H54 (cell line): ENCODE results near the gene GBP6.
"Not testable (repeated sequence)": the region's sequence is repeated elsewhere in the genome, so short reads cannot be mapped to it uniquely, and the experiment has no call there.

Experiments used
- DNase-seq: peaks from one replicate; pipeline ENCODE4 v3.0.0; 2011; ENCODE audit warnings: low spot score, mixed read lengths; ENCODE audit not compliant: insufficient read length
- FAIRE-seq: peaks from 3 replicates; lab custom pipeline; 2011; peaks lifted over from hg19 to GRCh38; lab: Jason Lieb, UNC
- POLR2A ChIP-seq: IDR thresholded peaks from 2 replicates; pipeline ENCODE4 v1.6.1; 2011; ENCODE audit warnings: low read depth, mild to moderate bottlenecking, low read length

GBP6 gene

DNA sequence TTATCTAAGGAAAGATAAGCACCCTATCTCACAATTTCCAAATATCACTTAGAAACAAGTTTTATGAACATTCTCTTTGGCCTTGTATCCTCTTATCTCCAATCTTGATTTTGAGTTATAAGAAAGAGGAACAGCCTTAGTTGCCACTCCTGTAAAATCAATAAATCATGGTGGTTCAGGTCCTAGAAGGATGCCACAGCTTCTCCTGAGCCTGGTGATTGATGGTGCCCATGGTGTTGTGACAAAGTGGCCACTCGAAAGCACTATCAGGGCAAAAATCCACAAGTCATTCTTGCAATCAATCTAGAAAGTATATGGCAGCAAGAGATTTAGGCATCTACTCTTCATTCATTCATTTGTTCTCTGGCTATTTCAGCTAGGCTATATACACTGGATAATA is 27.8 kb downstream of the GBP6 start:
- DNase-seq = no peak
- FAIRE-seq = no peak
- TF ChIP-seq POLR2A = no peak

DNA sequence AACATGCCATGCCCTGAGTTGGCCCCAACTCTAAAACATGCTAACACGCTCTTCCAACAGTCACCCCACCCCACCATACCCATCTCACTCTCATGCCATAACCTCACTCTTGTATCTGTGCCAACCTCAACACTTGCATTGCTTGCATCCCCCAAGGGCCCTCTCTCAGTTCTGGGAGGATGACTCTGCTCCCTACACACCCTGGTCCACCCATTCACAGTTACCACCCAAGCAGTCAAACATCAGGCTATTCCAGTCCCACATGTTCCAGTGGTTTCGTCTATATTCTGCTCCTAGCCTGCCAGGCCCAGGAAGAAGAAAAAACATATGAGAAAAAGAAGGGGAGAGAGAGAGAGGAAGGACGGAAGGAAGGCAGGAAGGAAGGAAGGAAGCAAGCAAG is 31.0 kb downstream of the GBP6 start:
- no peak for FAIRE-seq
- DNase-seq = no peak
- no peak for TF ChIP-seq POLR2A

DNA sequence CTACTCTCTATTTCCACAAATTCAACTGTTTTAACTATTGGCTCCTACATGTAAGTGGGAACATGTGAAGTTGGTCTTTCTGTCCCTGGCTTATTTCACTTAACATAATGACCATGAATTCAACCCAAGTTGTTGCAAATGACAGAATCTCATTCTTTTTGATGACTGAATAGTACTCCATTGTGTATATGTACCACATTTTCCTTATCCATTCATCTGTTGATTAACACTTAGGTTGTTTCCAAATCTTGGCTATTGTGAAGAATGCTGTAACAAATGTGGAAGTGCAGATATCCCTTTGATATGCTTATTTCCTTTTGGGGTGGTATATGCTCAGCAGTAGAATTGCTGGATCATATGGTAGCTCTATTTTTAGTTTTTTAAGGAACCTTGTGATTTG is 33.0 kb downstream of the GBP6 start:
- no peak for FAIRE-seq
- TF ChIP-seq POLR2A = no peak
- no peak for DNase-seq

DNA sequence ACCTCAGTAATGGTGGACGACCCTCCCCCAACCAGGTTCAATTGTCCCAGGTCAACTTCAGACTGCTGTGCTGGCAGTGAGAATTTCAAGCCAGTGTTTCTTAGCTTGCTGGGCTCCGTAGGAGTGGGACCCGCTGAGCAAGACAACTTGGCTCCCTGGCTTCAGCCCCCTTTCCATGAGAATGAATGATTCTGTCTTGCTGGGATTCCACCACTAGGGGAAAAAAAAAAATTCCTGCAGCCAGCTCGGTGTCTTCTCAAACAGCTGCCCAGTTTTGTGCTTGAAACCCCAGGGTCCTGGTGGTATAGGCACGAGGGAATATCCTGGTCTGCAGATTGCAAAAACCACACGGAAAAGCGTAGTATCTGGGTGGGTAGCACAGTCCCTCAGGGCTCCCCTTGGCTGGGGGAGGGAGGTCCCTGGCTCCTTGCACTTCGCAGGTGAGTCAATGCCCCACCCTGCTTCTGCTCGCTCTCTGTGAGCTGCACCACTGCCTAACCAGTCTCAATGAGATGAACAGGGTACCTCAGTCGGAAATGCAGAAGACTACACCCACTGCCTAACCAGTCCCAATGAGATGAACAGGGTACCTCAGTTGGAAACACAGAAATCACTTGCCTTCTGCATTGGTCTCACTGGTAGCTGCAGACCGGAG is 41.5 kb downstream of the GBP6 start:
- DNase-seq (no peak), FAIRE-seq (no peak)
- TF ChIP-seq POLR2A = no peak

DNA sequence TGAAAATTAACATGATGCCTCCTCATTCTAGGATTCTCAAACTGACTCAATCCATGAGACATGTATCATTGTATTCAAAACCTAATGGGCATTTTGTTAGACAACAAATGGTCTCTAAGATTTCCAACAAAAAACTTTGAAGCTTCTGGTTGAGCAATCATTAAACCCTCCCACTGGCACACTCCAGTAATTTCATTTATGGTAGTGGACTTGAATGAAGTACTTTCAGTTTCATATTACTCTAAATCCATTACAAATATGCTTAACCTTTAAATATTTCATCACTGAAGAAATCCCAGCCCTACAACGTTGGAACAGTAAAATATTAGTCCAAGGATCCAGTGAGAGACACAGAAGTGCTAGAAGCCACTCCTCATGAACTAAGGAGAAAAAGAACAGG is 43.5 kb downstream of the GBP6 start:
- no peak for FAIRE-seq
- DNase-seq = no peak
- no peak for TF ChIP-seq POLR2A

DNA sequence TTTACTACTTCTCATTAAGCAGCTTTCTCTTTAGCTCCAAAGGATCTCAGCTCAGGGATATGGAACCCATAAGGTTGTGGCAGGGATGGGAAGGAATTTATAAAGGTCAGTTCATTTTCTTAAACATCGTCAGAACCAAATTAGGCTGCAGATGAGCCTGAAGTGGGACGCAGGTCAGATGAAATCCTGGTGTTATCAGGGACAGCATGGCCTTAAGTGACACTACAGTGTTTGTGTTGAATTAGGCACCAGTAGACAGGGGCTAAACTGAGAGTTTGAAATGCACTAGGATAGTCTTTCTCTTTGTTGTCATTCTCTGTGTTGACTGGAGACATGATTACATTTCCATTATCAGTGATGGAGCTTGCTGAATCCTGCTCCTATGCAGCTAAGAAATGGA is 43.9 kb downstream of the GBP6 start:
- not testable (repeated sequence) for DNase-seq
- FAIRE-seq = peak; percentile 71

DNA sequence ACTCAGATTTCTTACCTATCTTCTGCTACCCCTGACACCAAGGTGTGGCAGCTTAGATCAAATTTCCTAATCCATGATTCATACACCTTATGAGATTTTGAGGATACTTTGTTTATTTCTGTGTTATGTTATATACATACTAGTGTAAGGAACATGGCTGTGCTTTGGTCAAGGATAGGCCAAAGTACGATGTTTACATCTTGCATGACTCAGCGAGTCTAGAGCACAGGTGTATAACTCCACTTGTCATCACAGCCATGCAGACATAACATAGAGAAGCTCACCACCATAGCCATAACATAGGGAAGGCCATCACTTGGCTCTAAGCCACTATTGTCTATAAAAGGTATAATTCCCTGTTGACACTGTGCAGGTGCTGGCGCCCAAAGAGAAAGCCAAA is 61.2 kb downstream of the GBP6 start:
- FAIRE-seq (no peak), DNase-seq (no peak)
- no peak for TF ChIP-seq POLR2A

DNA sequence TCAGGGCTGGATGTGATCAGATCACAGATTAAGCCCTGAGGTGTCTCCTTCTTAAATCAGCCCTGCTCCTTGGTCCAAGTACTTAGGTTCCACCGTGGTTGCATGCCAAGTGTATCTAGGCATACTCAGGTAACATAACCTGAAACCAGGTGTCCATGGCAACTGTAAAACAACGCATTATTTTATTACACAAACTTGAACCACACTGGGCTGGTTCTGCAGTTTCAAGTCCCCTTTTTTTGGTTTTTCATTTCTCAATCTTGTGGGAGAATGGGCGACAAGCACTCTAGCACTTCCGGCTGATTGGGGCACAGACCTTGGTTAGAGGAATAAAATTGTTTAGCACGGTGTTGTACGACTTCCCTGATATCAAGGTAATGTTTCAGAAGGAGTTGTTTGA is 65.2 kb downstream of the GBP6 start:
- DNase-seq = no peak
- no peak for TF ChIP-seq POLR2A
- FAIRE-seq = no peak

DNA sequence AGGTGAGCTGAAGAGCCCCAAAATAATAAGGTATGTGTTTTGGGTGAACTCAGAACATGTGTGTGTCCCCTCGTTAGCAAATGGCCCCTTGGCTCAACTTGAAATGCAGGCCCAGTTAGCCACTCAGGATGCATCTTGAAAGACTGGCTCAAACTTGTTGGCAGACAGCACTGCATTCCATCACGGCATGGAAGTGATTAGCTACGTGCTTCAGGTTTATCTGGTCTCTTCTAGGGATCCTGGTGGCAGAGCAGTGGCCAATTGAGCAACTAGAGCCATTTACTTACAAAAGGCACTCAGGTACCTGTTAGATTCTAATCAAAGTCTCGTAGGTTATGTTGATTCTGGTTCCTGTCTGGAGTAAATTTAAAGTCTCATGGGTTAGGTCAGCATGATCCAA is 65.8 kb downstream of the GBP6 start:
- DNase-seq, FAIRE-seq: not testable (repeated sequence)

DNA sequence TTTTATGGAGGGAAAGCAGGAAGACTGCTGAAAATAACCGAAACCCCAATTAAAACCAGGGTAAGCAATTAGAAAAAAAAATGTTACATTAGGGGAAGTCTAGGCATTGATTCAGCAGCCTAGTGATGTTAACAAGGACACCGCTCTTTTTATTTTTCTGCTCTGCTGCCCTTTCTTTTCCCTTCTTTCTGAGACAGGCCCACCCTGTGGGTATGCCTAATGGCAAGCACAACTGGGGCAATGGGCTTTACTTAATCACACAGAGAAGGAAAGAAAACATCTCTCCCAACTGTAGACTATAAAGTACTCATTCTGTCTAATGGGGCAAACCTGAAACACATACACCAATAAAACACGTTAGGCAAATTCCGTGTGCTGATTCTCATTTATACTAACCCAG is 69.6 kb downstream of the GBP6 start:
- no peak for TF ChIP-seq POLR2A
- no peak for FAIRE-seq
- no peak for DNase-seq

DNA sequence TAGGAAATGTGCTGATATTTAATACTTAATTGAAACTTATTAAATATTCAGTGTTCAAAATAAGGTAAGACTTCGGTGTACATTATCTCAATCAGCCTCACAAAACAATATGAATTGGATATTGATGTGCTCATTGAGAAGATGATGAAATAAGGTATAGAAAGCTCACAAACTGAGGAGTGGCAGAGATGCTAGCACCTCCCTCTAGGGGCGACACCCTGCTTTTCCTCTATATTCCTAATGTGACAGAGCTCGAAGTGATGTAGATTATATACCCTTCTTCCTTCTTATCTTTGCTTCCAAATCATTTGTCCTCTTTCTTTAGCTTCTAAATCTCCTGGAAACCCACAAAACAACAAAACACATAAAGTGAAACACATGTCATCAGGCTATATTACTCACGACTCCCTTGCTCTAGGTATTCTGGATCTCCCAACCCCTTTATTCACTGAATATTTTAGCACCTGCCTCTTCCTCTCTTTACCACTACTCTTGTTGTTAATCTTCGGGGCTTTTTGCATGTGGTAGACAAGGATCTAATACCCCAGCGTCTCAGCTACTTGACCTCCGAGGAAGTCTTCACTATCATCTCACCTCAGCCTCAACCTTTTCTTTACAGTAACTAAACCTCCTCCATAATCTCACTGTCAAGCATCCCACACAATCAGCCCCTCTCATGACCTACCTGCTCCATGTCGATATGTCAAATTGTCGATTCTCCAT is 70.4 kb downstream of the GBP6 start:
- not testable (repeated sequence) for FAIRE-seq, DNase-seq
